SK-N-SH (cell line): ENCODE measurements around the gene GLTP.

Experiments
- CTCF ChIP-seq: fragments of 200-600 bp; sonication (generic); IDR thresholded peaks from 2 replicates; pipeline ENCODE4 v1.6.1; 2017; ENCODE audit warnings: antibody characterized with exemption, mild to moderate bottlenecking, moderate library complexity
- EP300 ChIP-seq, 2 experiments: IDR thresholded peaks; 2 replicates each; pipeline versions ENCODE4 v1.4.0 to v1.6.1; 2012; ENCODE audit warnings: borderline replicate concordance in 1 of 2, low read depth in 1 of 2, low read length in 1 of 2
- FOXM1 ChIP-seq: IDR thresholded peaks from 2 replicates; pipeline ENCODE4 v1.4.0; 2012; ENCODE audit warnings: low read depth, mild to moderate bottlenecking
- IRF3 ChIP-seq: fragments of 150-350 bp; IDR thresholded peaks from 2 replicates; pipeline ENCODE4 v1.6.1; 2016; ENCODE audit warnings: mild to moderate bottlenecking, low read depth, low read length
- MAX ChIP-seq: IDR thresholded peaks from 2 replicates; pipeline ENCODE4 v1.4.0; 2012; ENCODE audit warnings: low read depth
- MXI1 ChIP-seq: IDR thresholded peaks from 2 replicates; pipeline ENCODE4 v1.6.1; 2012; ENCODE audit warnings: mild to moderate bottlenecking, low read depth, low read length, improper control_type of control experiment
- NRF1 ChIP-seq: IDR thresholded peaks from 2 replicates; pipeline ENCODE4 v1.6.1; 2012; ENCODE audit warnings: low read depth, mild to moderate bottlenecking, low read length
- PBX3 ChIP-seq: IDR thresholded peaks from 2 replicates; pipeline ENCODE4; 2012
- POLR2AphosphoS5 ChIP-seq: IDR thresholded peaks from 2 replicates; pipeline ENCODE4 v1.6.1; 2012; ENCODE audit warnings: low read depth, low read length
- RCOR1 ChIP-seq: fragments of 150-350 bp; IDR thresholded peaks from 2 replicates; pipeline ENCODE4 v1.6.1; 2017; ENCODE audit warnings: antibody characterized with exemption, low read length
- SIN3A ChIP-seq: IDR thresholded peaks from 2 replicates; pipeline ENCODE4 v1.6.1; 2012; ENCODE audit warnings: low read depth, mild to moderate bottlenecking, low read length, moderate library complexity, borderline replicate concordance
- TEAD4 ChIP-seq: IDR thresholded peaks from 2 replicates; pipeline ENCODE4 v1.4.0; 2012; ENCODE audit warnings: mild to moderate bottlenecking, borderline replicate concordance; ENCODE audit not compliant: insufficient read depth
- USF1 ChIP-seq: IDR thresholded peaks from 2 replicates; pipeline ENCODE4 v1.4.0; 2012; ENCODE audit warnings: low read depth, borderline replicate concordance

GRCh38 chr12:109802828-109803227, 77.5 kb downstream of the GLTP start:
- no peak for TF ChIP-seq CTCF
- TF ChIP-seq RCOR1, result no peak
- TF ChIP-seq POLR2AphosphoS5, result no peak
- TF ChIP-seq TEAD4, result no peak
- no peak for TF ChIP-seq MXI1
- no peak for TF ChIP-seq EP300 (IDR thresholded peaks at IDR 0.05; ENCODE audit: borderline replicate concordance in 1 of 2, low read depth in 1 of 2, low read length in 1 of 2)
- no peak for TF ChIP-seq SIN3A
- TF ChIP-seq PBX3, result no peak
- no peak for TF ChIP-seq FOXM1
- no peak for TF ChIP-seq MAX
- TF ChIP-seq USF1, result no peak
- no peak for TF ChIP-seq NRF1
- TF ChIP-seq IRF3, result no peak
